Sigmoid colon (tissue), 7 donors: Measurements from ENCODE around the gene GABRB3. TPM values are rescaled to one million over a fixed set of nuclear protein-coding genes. Genes with fewer than 3 reads are reported as not detected.

ENCODE experiments used
- DNase-seq: peaks from one replicate; pipeline ENCODE4 v3.0.0-alpha.2; 2019
- H3K27ac ChIP-seq, 4 donors: fragments of 200-600 bp; sonication (generic); one replicate each; pipeline ENCODE4 v1.5.1; 2016 to 2019; ENCODE audit warnings: mild to moderate bottlenecking in 1 of 4
- H3K27me3 ChIP-seq, 3 donors: fragments of 200-600 bp; sonication (generic); one replicate each; pipeline ENCODE4 v1.5.1; 2019; ENCODE audit warnings: mild to moderate bottlenecking in 1 of 3
- H3K36me3 ChIP-seq, 4 donors: fragments of 200-600 bp; sonication (generic); one replicate each; pipeline ENCODE4 v1.5.1; 2016 to 2019
- H3K4me1 ChIP-seq, 4 donors: fragments of 200-600 bp; sonication (generic); one replicate each; pipeline ENCODE4 v1.5.1; 2017 to 2019
- H3K4me3 ChIP-seq, 4 donors: fragments of 200-600 bp; sonication (generic); one replicate each; pipeline ENCODE4 v1.5.1; 2017 to 2019; ENCODE audit warnings: mild to moderate bottlenecking in 2 of 4, moderate library complexity in 1 of 4
- H3K9me3 ChIP-seq, 4 donors: fragments of 200-600 bp in 3 of 4; sonication (generic) in 3 of 4; one replicate each; pipeline versions ENCODE4 v1.5.1 to v1.6.1; 2013 to 2019
- EP300 ChIP-seq, 4 donors: sonication (generic); formaldehyde crosslinking; IDR thresholded peaks; one replicate each; pipeline ENCODE4 v1.6.1; 2017; ENCODE audit warnings: antibody characterized with exemption in 4 of 4
- POLR2A ChIP-seq, 2 donors: fragments of 450-650 bp; IDR thresholded peaks; one replicate each; pipeline ENCODE4 v1.6.1; 2016; ENCODE audit warnings: antibody characterized with exemption in 2 of 2, mild to moderate bottlenecking in 2 of 2, moderate library complexity in 2 of 2
- POLR2AphosphoS5 ChIP-seq, 4 donors: sonication (generic); formaldehyde crosslinking; IDR thresholded peaks; one replicate each; pipeline ENCODE4 v1.6.1; 2017; ENCODE audit warnings: antibody characterized with exemption in 4 of 4
- WGBS, 2 donors: extraction: QIAGEN DNeasy Blood & Tissue Kit; methylation state at CpG; one replicate each; pipeline ENCODE4 v1.1.7; 2013; 5-methylcytosine and 5-hydroxymethylcytosine counted together
- intact Hi-C: fragments of 100-400 bp; cut with DNase I; formaldehyde crosslinking; loops from one replicate; pipeline ENCODE4 v1.15.1; 2023
- polyA plus RNA-seq, 3 donors: library from polyadenylated mRNA; stranded (reverse); fragments of 200-250 nt; gene quantifications; one replicate each; pipeline ENCODE4 v1.2.3, GENCODE V29; 2013
- total RNA-seq, 4 donors: library from RNA; depleted of rRNA; stranded (reverse); fragments of >200 nt; gene quantifications; one replicate each; pipeline ENCODE4 v1.1.0, GENCODE V29; 2016
- TF ChIP-seq, protein P1 (sequence below), 4 experiments: fragments of 450-650 bp in 3 of 4; fragments of 200-600 bp in 1 of 4; IDR thresholded peaks; one replicate each; pipeline ENCODE4 v1.5.1; 2016 to 2019; ENCODE audit warnings: antibody characterized with exemption in 4 of 4, mild to moderate bottlenecking in 3 of 4, moderate library complexity in 2 of 4
- donor health status: healthy with polysubstance abuse.
- donor health status: Bipolar disorder and iron deficiency.
- donor health status: healthy.

The GABRB3 gene
- total and polyA plus RNA-seq, 7 donors = 0.23 to 4.6 (median 1.0) TPM

DNA sequence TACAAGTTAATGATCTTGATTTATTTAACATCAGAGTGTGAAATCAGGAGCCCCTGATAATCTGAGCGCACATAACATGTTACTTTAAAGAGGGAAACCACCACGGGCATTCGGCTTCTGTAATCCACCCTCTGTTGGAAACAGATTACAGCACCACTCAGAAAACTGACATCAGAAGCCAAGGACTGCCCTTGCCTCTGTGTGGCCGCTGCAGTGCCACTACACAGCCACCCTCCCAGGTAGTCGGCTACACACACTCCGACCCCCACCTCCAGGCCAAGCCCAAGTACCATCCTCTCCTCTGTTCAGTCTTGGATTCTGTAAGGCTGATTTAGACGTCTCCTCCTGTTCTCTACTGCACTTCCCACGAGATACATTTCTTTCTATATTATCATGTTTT lies 251.7 kb downstream of the GABRB3 start:
- Histone ChIP-seq H3K9me3 (peaks cover 0 to 6% (median 0%) of the 10 kb centered on the region in 4 donors), H3K27me3 (no peaks in the 10 kb centered on the region), H3K27ac (no peak overlapping the region), H3K4me3 (no peak overlapping the region), H3K4me1 (no peaks in the 10 kb centered on the region), H3K36me3 (no peaks in the 10 kb centered on the region)
- intact Hi-C loops = no loop called here
- no peak for DNase-seq
- TF ChIP-seq EP300 (IDR thresholded peaks at IDR 0.05) (no peak), POLR2AphosphoS5 (IDR thresholded peaks at IDR 0.05) (no peak), POLR2A (IDR thresholded peaks at IDR 0.05) (no peak)
- TF ChIP-seq, protein P1, sequence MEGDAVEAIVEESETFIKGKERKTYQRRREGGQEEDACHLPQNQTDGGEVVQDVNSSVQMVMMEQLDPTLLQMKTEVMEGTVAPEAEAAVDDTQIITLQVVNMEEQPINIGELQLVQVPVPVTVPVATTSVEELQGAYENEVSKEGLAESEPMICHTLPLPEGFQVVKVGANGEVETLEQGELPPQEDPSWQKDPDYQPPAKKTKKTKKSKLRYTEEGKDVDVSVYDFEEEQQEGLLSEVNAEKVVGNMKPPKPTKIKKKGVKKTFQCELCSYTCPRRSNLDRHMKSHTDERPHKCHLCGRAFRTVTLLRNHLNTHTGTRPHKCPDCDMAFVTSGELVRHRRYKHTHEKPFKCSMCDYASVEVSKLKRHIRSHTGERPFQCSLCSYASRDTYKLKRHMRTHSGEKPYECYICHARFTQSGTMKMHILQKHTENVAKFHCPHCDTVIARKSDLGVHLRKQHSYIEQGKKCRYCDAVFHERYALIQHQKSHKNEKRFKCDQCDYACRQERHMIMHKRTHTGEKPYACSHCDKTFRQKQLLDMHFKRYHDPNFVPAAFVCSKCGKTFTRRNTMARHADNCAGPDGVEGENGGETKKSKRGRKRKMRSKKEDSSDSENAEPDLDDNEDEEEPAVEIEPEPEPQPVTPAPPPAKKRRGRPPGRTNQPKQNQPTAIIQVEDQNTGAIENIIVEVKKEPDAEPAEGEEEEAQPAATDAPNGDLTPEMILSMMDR (IDR thresholded peaks at IDR 0.05) = no peak
- 74 to 76% methylated on average over 8 of the region's 8 CpGs for WGBS, 2 donors

DNA sequence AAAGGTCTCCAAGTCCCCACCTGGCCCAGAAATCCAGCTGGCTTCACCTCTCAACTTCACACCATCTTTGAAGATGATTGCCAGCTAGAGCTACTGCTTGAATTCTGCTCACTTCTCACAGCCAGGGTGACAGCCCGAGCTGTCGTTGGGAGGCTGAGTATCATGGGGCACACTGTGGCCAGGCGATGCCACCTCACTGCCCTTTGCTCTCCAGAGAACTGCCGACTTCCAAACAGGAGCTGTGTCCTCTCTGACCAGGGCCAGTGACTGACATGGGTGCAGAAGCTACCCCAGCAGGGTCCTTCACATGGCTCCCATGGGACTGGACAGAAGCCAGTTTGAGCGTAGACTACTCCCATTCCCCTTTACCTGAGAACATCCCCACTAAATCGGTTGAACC lies 254.0 kb downstream of the GABRB3 start:
- 92 to 93% methylated on average over 6 of the region's 6 CpGs for WGBS, 2 donors
- Histone ChIP-seq H3K9me3 (peaks cover 0 to 4% (median 0%) of the 10 kb centered on the region in 4 donors), H3K27me3 (no peaks in the 10 kb centered on the region), H3K4me3 (no peak overlapping the region), H3K4me1 (no peaks in the 10 kb centered on the region), H3K27ac (no peak overlapping the region), H3K36me3 (no peaks in the 10 kb centered on the region)
- intact Hi-C loops = no loop called here
- no peak for DNase-seq
- TF ChIP-seq POLR2AphosphoS5 (IDR thresholded peaks at IDR 0.05) (no peak), POLR2A (IDR thresholded peaks at IDR 0.05) (no peak), EP300 (IDR thresholded peaks at IDR 0.05) (no peak)
- TF ChIP-seq, protein P1 (IDR thresholded peaks at IDR 0.05) = no peak

DNA sequence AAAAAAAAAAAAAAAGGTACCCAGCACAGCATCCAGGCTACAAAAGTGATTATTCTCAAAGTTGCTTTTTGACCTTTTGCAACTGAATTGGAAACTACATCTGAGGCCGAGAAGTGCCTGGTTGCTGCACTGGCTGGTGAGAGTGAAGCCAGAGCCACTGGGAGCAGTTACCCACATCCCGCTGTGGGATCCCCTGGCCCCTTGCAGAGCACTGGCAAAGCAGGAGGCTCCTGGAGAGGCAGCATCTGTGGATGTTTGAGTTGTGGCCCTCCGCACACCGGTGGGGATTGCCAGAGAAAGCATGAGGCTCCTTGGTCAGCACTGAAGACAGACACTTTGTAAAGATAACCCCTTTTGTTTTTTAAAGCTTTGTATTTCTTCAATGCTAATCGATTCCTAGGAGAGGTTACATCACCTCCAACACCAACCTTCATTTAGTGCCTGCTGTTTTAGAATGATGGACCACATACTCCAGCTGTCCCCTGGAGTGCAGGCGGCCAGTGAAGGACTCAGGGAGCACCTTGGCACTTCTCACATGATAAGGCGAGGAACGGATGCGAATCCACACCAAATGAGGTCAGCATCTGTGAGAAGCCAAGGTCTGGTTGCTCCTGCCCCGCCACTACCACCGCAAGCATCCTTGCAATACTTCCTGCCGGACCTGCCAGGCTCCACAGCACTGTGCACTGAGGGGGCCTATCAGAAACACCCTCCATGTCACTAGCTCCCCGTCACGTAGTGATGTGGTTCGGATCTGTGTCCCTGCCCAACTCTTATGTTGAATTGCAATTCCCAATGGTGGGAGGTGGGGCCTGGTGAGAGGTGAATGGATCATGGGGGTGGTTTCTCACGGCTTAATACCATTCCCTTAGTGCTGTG lies 256.5 kb downstream of the GABRB3 start:
- DNase-seq = no peak
- no peaks in the 10 kb centered on the region for H3K36me3 ChIP-seq

DNA sequence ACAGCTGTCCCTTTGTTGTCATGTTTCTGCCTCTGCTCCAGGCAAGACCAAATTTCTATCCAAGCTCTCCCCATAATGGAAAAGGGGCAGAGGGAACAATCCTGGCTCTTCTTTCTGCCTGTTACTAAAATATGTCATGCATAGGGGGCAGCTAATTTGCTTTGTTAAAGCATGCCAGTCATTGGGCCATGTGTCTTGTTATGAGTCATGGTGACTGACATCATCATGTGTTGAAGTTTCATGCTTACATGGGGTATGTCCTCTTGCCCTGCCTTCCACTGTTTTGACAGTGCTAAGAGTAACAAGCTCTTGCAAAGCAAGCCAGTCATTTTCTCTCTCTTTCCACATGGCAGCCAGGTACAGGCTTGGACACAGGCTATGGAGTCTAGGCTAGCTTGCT lies 268.9 kb downstream of the GABRB3 start:
- TF ChIP-seq, protein P1 (IDR thresholded peaks at IDR 0.05) = no peak
- no peak for TF ChIP-seq POLR2A (IDR thresholded peaks at IDR 0.05)
- TF ChIP-seq EP300 (IDR thresholded peaks at IDR 0.05) = no peak
- no peak for TF ChIP-seq POLR2AphosphoS5 (IDR thresholded peaks at IDR 0.05)
- H3K36me3 ChIP-seq = no peaks in the 10 kb centered on the region
- peaks cover 0 to 5% (median 0%) of the 10 kb centered on the region in 4 donors for H3K9me3 ChIP-seq
- no peak overlapping the region for H3K27ac ChIP-seq
- intact Hi-C loops = no loop called here
- H3K4me3 ChIP-seq = no peak overlapping the region
- no peak for DNase-seq
- no peaks in the 10 kb centered on the region for H3K4me1 ChIP-seq
- H3K27me3 ChIP-seq = peaks cover 0 to 4% (median 0%) of the 10 kb centered on the region in 3 donors

More for the DNA sequence above, 256.5 kb downstream of the GABRB3 start:
- 82 to 84% methylated on average over 16 of the region's 16 CpGs for WGBS, 2 donors
- Histone ChIP-seq H3K4me3 (no peak overlapping the region), H3K4me1 (no peaks in the 10 kb centered on the region), H3K27ac (no peak overlapping the region), H3K27me3 (no peaks in the 10 kb centered on the region), H3K9me3 (peaks cover 0 to 3% (median 0%) of the 10 kb centered on the region in 4 donors)
- intact Hi-C loops = no loop called here
- TF ChIP-seq POLR2A (IDR thresholded peaks at IDR 0.05) (no peak), EP300 (IDR thresholded peaks at IDR 0.05) (no peak), POLR2AphosphoS5 (IDR thresholded peaks at IDR 0.05) (no peak)
- TF ChIP-seq, protein P1 (IDR thresholded peaks at IDR 0.05) = no peak

Other genes starting within 250 kb of the GABRB3 start
- 1 to 10 TPM in 1 of 4 donors, not detected in 3; 1.1 TPM for gene GABRA5, start 94.0 kb upstream of the GABRB3 start, total RNA-seq
- gene GABRA5, start 94.0 kb upstream of the GABRB3 start, polyA plus RNA-seq = not detected
- under 1 TPM in 3 of 4 donors, not detected in 1; under 0.01 to 0.28 (median under 0.01) TPM for gene GABRG3, start 198.1 kb upstream of the GABRB3 start, total RNA-seq
- under 1 TPM in 1 of 3 donors, not detected in 2; 0.10 TPM for gene GABRG3, start 198.1 kb upstream of the GABRB3 start, polyA plus RNA-seq